NCI-H748 (cell line): ENCODE results near the gene GALNT10.
A peak's percentile ranks its signal among the peaks of the same experiment; 100 is the strongest.

Experiments
- DNase-seq: peaks from one replicate; lab custom pipeline; 2025; ENCODE audit not compliant: unreplicated experiment; lab: John Stamatoyannopoulos, UW

The GALNT10 gene

GRCh38 chr5:154372661-154373060, 182.1 kb downstream of the GALNT10 start:
- DNase-seq = no peak

- no peak for DNase-seq
Measured at GRCh38 chr5:154373326-154373725, 182.8 kb downstream of the GALNT10 start.

- DNase-seq = no peak
Measured at GRCh38 chr5:154373729-154374179, 183.2 kb downstream of the GALNT10 start.

GRCh38 chr5:154374264-154374663, 183.7 kb downstream of the GALNT10 start:
- DNase-seq = no peak

- DNase-seq = no peak
Measured at GRCh38 chr5:154375329-154376008, 184.9 kb downstream of the GALNT10 start.

- DNase-seq = no peak
Measured at GRCh38 chr5:154376481-154376880, 185.9 kb downstream of the GALNT10 start.

- DNase-seq = no peak
Measured at GRCh38 chr5:154377754-154378533, 187.4 kb downstream of the GALNT10 start.

GRCh38 chr5:154380263-154380662, 189.7 kb downstream of the GALNT10 start:
- DNase-seq = no peak

- DNase-seq = no peak
Measured at GRCh38 chr5:154384480-154385235, 194.1 kb downstream of the GALNT10 start.

GRCh38 chr5:154385236-154385512, 194.6 kb downstream of the GALNT10 start:
- no peak for DNase-seq

- no peak for DNase-seq
Measured at GRCh38 chr5:154386952-154387629, 196.6 kb downstream of the GALNT10 start.

GRCh38 chr5:154388842-154389241, 198.3 kb downstream of the GALNT10 start:
- no peak for DNase-seq

- no peak for DNase-seq
Measured at GRCh38 chr5:154390096-154390495, 199.6 kb downstream of the GALNT10 start.

GRCh38 chr5:154390746-154391359, 200.3 kb downstream of the GALNT10 start:
- DNase-seq = no peak

GRCh38 chr5:154391788-154392187, 201.3 kb downstream of the GALNT10 start:
- DNase-seq = no peak

- DNase-seq = no peak
Measured at GRCh38 chr5:154393850-154394249, 203.3 kb downstream of the GALNT10 start.

GRCh38 chr5:154394307-154394706, 203.8 kb downstream of the GALNT10 start:
- DNase-seq = no peak

- DNase-seq = peak; percentile 45
Measured at GRCh38 chr5:154395407-154396106, 205.0 kb downstream of the GALNT10 start.

GRCh38 chr5:154396128-154396527, 205.6 kb downstream of the GALNT10 start:
- no peak for DNase-seq

GRCh38 chr5:154397652-154398406, 207.3 kb downstream of the GALNT10 start:
- DNase-seq = peak; percentile 81
